Measurements from ENCODE around the gene TMEM255A.
A peak's percentile ranks its signal among the peaks of the same experiment; 100 is the strongest.

Gene TMEM255A

DNA sequence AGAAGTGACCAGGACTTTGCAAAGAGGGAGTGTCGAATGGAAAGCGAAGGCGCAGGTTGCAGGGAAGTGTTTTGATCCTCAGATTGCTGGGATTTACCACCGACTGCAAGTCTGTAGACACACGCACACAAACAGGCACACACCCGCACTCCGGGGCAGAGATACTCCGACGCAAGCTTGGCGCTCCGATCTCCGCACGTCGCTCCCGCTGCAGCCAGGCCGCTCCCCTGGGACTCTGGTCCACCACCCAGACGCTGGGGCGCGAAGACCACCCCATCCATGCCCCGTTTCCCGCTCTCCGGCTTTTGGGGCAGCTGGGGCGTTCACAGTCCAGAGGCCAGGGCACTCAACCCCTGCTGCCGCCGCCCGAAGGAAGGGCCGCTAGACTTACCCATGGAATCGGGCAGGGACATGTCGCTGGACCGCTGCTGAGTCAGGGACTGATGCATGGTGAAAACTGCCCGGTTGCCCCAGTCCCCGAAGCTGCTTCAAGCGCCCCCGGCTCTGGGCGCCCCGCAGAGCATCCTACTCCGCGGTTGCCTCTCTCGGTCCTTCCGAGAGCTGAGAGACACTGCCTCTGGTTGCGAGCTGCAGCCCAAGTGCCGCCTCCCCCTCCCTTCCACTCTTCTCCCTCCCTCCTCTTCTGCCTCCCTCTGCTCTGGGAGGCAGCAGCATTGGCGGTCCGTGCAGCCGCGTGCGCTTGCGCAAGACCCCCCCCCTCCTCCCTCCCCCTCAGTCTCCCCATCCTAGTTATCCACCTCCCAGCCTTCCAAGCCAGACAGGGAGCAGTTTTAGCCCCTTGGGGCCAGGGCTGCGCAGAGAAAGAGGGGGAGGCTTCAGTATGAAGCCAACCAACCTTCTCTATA lies at the start of gene TMEM255A:
TSS of gene TMEM255A (minus strand) at position 601 of the 866 bp plus-strand sequence. CDS start at position 449, 152 bp downstream.
- Histone ChIP-seq H3K4me1 (ENCODE audit: insufficient read depth, poor library complexity, severe bottlenecking) (peaks cover 6% of the 10 kb centered on the region), H3K9me3 (ENCODE audit: severe bottlenecking) (no peaks in the 10 kb centered on the region), H3K36me3 (ENCODE audit: low read depth) (no peaks in the 10 kb centered on the region), H3K4me3 (ENCODE audit: severe bottlenecking) (peak within 1 kb of the TSS; percentile 27), H3K27me3 (ENCODE audit: insufficient read depth, poor library complexity, severe bottlenecking) (no peaks in the 10 kb centered on the region), H3K27ac (ENCODE audit: poor library complexity, severe bottlenecking) (no peak within 1 kb of the TSS)
- TF ChIP-seq, protein P1, sequence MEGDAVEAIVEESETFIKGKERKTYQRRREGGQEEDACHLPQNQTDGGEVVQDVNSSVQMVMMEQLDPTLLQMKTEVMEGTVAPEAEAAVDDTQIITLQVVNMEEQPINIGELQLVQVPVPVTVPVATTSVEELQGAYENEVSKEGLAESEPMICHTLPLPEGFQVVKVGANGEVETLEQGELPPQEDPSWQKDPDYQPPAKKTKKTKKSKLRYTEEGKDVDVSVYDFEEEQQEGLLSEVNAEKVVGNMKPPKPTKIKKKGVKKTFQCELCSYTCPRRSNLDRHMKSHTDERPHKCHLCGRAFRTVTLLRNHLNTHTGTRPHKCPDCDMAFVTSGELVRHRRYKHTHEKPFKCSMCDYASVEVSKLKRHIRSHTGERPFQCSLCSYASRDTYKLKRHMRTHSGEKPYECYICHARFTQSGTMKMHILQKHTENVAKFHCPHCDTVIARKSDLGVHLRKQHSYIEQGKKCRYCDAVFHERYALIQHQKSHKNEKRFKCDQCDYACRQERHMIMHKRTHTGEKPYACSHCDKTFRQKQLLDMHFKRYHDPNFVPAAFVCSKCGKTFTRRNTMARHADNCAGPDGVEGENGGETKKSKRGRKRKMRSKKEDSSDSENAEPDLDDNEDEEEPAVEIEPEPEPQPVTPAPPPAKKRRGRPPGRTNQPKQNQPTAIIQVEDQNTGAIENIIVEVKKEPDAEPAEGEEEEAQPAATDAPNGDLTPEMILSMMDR (IDR thresholded peaks at IDR 0.05; ENCODE audit: poor library complexity, severe bottlenecking) = no peak
- DNase-seq (ENCODE audit: low spot score) (no peak), ATAC-seq (ENCODE audit: low read depth) (peak; percentile 40)

DNA sequence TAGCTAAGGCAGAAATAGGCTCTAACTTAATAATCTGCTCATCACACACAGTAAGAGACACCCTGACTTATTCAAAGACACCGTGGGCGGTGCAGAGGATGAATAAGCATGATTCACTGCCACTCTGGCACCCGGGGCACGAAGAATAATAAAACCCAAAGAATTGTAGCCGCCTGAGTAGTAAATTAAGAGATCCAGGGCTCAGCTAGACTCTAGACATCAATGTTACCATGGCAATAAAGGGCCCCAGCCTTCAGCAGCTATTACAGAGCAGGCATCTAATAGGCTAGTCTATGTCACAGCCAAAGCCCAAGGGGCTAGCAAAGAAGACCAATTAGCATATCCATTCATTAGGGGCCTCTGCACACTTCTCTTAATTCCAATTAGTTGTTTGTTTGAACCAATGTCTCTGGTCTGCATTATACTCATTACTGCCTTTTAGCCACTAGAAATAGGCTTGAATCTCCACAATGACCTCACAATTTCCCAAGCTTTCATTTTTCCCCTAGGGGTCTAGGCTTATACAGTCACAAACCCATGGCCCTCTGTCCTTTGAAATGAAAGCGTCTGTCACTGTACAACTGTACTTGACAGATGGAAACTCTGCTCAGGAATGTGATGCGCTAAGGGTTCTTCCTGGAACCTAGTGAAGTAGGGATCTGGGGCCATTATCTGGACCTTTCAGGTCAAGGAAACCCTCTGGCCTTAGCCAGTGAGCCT lies 47.6 kb upstream of the TMEM255A start:
- Histone ChIP-seq H3K27ac (ENCODE audit: poor library complexity, severe bottlenecking) (no peak overlapping the region), H3K4me3 (ENCODE audit: severe bottlenecking) (no peak overlapping the region), H3K27me3 (ENCODE audit: insufficient read depth, poor library complexity, severe bottlenecking) (no peaks in the 10 kb centered on the region), H3K36me3 (ENCODE audit: low read depth) (no peaks in the 10 kb centered on the region), H3K4me1 (ENCODE audit: insufficient read depth, poor library complexity, severe bottlenecking) (no peaks in the 10 kb centered on the region), H3K9me3 (ENCODE audit: severe bottlenecking) (no peaks in the 10 kb centered on the region)
- TF ChIP-seq, protein P1 (IDR thresholded peaks at IDR 0.05; ENCODE audit: poor library complexity, severe bottlenecking) = no peak
- no peak for DNase-seq (ENCODE audit: low spot score)
- peak; percentile 85 for ATAC-seq (ENCODE audit: low read depth)

DNA sequence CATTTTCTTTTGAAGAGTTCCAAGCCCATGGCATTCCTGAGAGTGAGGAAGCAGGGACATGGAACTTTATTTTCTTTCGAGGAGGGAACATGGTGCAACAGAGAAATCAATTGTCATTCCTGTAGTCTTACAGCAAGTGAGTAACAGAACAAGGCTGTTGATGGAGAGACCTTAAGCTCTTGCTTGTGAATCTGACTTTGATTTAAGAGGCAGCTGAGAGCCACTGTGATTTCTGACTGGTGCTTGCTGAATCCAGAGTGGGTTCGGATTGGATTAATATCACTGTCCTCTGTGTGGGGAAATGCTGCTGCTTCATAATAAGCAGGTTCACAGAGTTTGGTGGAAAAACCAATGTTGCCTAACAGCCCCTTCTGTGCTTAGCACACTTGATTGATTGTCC lies 45.9 kb upstream of the TMEM255A start:
- TF ChIP-seq, protein P1 (IDR thresholded peaks at IDR 0.05; ENCODE audit: poor library complexity, severe bottlenecking) = no peak

DNA sequence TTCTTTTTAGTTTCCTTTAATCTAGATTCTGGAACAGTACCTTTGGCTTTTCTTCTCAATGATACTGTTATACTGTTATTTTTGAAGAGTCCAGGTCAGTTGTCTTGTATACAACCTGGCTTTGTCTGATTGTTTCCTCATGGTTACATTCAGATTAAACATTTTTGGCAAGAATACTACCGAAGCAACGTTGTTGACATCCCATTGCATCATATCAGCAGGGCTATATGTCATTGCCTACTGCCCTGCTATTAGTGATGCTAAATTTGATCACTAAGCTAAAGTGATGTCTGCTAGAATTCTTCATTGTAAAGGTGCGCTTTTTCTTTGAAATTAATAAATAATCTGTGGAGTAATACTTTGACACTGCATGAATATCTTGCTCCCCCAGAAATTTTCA lies 44.8 kb upstream of the TMEM255A start:
- no peaks in the 10 kb centered on the region for H3K4me1 ChIP-seq (ENCODE audit: insufficient read depth, poor library complexity, severe bottlenecking)
- H3K27me3 ChIP-seq (ENCODE audit: insufficient read depth, poor library complexity, severe bottlenecking) = no peaks in the 10 kb centered on the region
- ATAC-seq (ENCODE audit: low read depth) (no peak), DNase-seq (ENCODE audit: low spot score) (no peak)
- TF ChIP-seq, protein P1 (IDR thresholded peaks at IDR 0.05; ENCODE audit: poor library complexity, severe bottlenecking) = no peak
- H3K36me3 ChIP-seq (ENCODE audit: low read depth) = no peaks in the 10 kb centered on the region
- H3K4me3 ChIP-seq (ENCODE audit: severe bottlenecking) = no peak overlapping the region
- H3K9me3 ChIP-seq (ENCODE audit: severe bottlenecking) = no peaks in the 10 kb centered on the region
- H3K27ac ChIP-seq (ENCODE audit: poor library complexity, severe bottlenecking) = no peak overlapping the region

More for the DNA sequence above, 45.9 kb upstream of the TMEM255A start:
- ATAC-seq (ENCODE audit: low read depth) = no peak
- Histone ChIP-seq H3K36me3 (ENCODE audit: low read depth) (no peaks in the 10 kb centered on the region), H3K27ac (ENCODE audit: poor library complexity, severe bottlenecking) (no peak overlapping the region), H3K4me3 (ENCODE audit: severe bottlenecking) (no peak overlapping the region), H3K27me3 (ENCODE audit: insufficient read depth, poor library complexity, severe bottlenecking) (no peaks in the 10 kb centered on the region), H3K9me3 (ENCODE audit: severe bottlenecking) (no peaks in the 10 kb centered on the region), H3K4me1 (ENCODE audit: insufficient read depth, poor library complexity, severe bottlenecking) (no peaks in the 10 kb centered on the region)
- DNase-seq (ENCODE audit: low spot score) = no peak
